GM19397 (cell line): ENCODE data around the gene SLC7A7.
"Not testable (repeated sequence)": the region's sequence is repeated elsewhere in the genome, so short reads cannot be mapped to it uniquely, and the experiment has no call there.

Source experiments
- ATAC-seq: cut with Tn5 transposase; IDR thresholded peaks from one replicate; pipeline ENCODE4 v1.9.1; 2021; ENCODE audit warnings: mild to moderate bottlenecking, moderate library complexity; ENCODE audit not compliant: unreplicated experiment

SLC7A7 gene

DNA sequence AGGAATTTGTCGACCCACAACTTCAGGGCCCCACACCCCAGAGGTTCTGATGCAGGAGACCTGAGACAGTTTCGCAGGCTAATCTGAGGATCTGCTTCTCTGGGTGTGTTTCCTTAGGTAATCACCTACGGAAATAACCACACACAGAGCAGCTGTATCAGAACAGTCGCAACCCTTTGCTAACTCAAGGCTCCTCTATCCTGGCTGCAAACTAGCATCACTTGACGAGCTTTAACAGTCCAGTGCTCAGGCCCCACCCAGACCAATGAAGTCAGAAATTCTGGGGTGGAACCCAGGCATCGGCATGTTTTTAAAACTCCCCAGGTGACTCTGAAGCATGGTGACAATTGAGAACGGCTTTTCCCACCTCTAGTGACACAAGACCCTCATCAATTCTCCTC, 20.7 kb downstream of the SLC7A7 start:
- ATAC-seq = no peak

- no peak for ATAC-seq
Measured at GRCh38 chr14:22793976-22794375, 21.3 kb downstream of the SLC7A7 start.

- not testable (repeated sequence) for ATAC-seq
Measured at GRCh38 chr14:22793550-22793949, 21.7 kb downstream of the SLC7A7 start.

GRCh38 chr14:22792158-22792557, 23.1 kb downstream of the SLC7A7 start:
- ATAC-seq = no peak

- no peak for ATAC-seq
Measured at GRCh38 chr14:22791301-22791700, 23.9 kb downstream of the SLC7A7 start.

- ATAC-seq = no peak
Measured at GRCh38 chr14:22786685-22787084, 28.6 kb downstream of the SLC7A7 start.

DNA sequence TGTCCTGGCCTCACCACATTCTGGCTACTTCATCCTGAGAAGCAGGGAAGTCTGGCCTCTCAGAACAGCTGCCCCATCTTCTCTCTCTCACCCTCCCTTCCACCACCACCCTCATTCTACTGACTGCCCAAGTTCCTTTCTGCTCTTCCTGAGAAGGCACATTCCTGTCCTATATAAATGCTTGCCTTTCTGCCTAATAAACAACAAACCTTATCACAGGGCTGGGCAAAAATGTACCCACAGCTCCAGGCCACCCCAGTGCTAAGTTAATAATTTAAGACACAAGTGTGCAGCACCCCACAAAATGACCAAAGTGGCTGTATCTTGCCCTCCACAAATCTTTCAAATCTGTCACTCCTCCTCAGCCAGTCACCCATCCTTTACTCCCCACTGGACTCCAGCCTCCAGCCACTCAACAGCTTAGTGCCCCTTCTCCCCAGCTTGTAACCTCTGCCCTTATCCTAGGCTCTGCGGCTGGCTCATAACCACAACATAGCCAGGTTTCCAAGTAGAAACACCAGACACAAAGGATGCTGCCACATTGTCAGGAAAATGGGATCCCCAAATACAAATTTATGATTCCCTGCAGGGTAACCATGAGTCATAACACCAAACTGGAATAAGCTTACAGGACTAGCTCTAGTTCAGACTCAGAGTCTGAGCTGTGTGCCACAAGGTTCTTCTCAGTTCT, 33.8 kb downstream of the SLC7A7 start:
- ATAC-seq = no peak

DNA sequence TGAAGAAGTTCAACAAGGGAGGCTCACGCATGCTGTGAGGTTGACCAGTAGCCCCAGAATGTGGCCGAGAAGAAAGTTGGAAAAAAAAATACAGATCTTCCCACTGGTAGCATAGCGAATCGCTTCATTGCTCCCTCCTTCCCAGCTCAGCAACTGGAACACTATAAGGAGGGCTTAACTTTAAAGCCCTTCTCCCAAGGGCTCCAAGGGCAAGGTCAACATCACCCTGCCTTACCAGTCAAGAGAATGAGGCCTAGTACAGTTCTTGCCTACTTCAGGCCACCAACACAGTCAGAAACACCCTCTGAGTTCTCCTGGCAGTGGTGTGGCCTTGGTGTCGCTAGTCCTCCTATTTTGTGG, 34.3 kb downstream of the SLC7A7 start:
- no peak for ATAC-seq

DNA sequence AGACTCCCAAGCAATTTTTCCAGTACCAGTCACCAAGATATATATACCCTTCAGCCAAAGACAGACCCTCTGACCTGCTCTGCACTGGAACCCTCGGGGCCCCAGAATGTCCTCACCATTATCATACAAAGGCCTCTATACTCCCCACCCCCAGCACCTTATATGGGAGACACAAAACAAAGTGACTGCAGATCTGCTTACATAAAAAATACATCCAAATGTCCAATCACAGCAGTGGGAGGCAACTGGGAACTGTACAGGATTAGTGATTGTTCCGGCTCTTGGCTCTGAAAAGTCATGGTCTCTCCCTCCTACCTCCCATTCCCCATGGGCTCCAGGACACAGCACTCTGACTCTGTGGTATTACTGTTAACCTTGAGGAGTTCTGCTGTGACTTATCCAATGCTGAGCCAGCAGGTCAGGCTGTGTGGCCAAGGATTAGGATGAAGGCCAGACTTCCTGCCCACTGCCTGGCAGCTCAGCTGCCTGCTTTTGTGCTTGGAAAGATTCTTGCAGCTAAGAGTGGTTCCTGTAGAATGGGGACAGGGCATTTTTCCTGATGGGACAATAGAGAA, 35.0 kb downstream of the SLC7A7 start:
- no peak for ATAC-seq

DNA sequence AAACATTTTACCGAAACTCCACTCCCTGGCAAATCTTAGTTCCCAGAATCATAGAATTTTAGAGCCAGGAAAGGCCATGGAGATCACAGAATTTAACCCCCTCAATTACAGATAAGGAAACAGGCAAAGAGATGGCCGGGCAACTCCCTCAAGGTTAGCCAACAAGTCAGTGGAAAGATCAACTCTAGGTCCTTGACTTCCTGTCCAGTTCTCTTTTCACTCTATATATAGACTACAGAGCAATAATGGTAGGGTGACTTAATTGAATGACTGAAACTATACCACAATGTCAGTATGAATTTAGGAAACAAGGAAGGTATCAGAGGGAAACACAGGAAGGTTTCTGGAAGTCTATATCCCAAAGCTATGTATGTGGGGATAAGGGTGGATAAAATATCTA, 37.2 kb downstream of the SLC7A7 start:
- no peak for ATAC-seq

GRCh38 chr14:22776849-22777248, 38.4 kb downstream of the SLC7A7 start:
- ATAC-seq = not testable (repeated sequence)

DNA sequence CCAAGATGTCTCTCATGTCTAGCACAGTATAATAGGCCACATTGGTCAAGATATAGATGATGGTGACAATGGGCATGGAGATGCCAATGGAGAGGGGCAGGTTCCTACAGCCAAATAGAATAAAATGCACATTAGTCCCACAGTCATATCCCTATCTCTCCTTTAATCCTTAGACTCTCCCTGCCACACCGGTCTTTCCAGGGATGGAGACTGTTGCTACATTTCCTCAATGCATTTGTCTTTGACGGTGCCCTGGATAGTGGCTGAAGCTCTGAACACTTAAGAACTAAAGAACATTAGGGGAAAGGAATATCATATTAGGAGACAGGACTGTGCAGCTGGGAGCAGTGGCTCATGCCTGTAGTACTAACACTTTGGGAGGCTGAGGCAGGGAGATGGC, 39.0 kb downstream of the SLC7A7 start:
- ATAC-seq = no peak

GRCh38 chr14:22774011-22774706, 41.1 kb downstream of the SLC7A7 start:
- no peak for ATAC-seq

DNA sequence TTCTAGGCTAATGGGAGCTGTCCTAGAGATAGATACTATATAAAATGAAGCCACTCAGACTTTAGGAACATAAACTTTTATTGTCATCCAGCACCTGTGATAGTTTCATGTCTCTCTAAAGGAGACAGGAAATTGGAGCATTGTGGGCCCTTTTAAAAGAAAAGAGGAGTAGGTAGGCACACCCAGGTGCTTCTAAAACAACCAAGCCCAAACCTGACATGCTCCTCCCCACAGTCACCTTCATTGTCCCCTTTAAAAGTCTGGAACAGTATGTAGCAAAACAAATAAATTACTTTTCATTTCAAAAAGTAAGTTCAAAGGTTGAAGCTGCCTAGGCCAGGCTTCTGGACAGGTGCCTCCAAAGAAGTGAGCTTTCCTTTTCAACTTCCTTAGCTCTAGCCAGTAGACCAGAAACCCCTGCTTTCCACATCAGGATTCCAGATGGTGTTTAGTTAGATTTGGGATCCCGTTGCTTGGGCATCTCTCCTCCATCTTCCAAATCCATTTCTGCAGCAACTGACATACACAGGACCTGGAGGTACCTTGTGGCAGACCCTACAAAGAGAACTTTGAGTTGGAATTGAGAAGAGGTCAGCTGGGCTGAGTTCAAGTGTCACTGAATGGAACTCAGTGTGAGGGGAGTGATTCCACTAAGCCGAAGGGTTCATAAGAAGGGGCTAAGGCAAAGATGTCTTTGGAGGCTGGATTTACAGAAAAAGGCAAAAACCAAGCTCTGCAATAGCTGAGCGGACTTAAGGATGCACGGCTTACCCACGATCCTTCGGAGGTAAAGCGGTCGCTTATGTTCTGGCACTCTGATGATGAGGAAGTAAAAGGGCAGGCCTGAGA, 41.8 kb downstream of the SLC7A7 start:
- no peak for ATAC-seq

DNA sequence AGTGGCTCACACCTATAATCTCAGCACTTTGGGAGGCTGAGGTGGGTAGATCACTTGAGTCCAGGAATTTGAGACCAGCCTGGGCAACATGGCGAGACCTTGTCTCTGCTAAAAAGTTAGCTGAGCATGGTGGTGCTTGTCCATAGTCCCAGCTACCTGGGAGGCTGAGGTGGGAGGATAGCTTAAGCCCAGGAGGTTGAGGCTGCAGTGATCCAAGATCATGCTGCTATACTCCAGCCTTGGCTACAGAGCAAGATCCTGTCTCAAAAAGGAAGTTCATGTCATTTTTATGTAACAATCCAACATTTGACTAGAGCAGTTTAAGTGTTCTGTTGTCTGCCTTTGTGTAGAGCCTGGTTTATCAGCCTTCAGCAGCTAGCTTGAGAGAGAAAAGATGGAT, 42.5 kb downstream of the SLC7A7 start:
- ATAC-seq = no peak

- ATAC-seq = no peak
Measured at GRCh38 chr14:22770481-22771187, 44.6 kb downstream of the SLC7A7 start.

DNA sequence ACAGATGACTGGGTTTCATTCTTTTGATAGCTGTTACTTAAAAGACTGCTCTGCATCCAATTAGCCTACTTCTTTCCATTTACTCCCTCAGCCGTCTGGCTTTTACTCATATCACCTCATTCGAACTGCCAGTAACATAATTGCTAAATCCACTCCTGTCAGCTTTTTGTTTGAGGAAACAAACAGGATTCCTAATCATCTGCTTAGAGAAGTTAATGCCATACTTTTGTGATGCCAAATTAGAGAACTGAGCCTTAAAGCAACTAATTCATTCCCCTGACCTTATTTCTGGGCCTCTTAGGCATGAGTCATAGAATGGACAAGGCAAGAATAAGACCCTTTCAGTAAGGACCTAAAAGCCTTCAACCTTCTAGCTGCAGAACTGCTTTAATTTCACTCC, 45.9 kb downstream of the SLC7A7 start:
- ATAC-seq = no peak

DNA sequence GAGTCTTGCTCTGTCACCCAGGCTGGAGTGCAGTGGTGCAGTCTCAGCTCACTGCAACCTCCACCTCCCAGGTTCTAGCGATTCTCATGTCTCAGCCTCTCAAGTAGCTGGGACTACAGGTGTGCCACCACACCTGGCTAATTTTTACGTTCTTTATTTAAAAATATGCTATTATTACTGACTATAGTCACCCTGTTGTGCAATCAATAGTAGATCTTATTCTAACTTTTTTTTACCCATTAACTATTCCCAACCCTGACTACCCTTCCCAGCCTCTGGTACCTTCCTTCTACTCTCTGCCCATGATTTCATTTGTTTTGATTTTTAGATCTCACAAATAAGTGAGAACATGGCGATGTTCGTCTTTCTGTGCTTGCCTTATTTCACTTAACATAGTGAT, 46.3 kb downstream of the SLC7A7 start:
- ATAC-seq = no peak

GRCh38 chr14:22767323-22767589, 48.0 kb downstream of the SLC7A7 start:
- ATAC-seq = no peak

- ATAC-seq = peak; percentile 85
Measured at GRCh38 chr14:22766457-22767322, 48.5 kb downstream of the SLC7A7 start, which contains the start of gene OXA1L. Gene OXA1L (plus strand): TSS chr14:22766688. CDS start chr14:22766702, 14 bp downstream.
